SK-N-SH treated with all-trans-retinoic acid at 6 μM for 48 hours (cell line): Measurements from ENCODE around the gene NGFR.

Experiments used
- ATAC-seq: fragments of 200-7000 bp; cut with Tn5 transposase; 3 replicates; pipeline ENCODE4 v1.9.1; 2020; ENCODE audit warnings: mild to moderate bottlenecking, moderate library complexity
- ARNTL ChIP-seq: fragments of 450-650 bp; formaldehyde crosslinking; IDR thresholded peaks from 2 replicates; pipeline ENCODE4 v1.5.0; 2020; ENCODE audit warnings: low read depth, mild to moderate bottlenecking, moderate library complexity, borderline replicate concordance
- BACH2 ChIP-seq: fragments of 250-450 bp; sonication (Bioruptor Pico); IDR thresholded peaks from 2 replicates; pipeline ENCODE4 v1.9.0; 2021; ENCODE audit warnings: mild to moderate bottlenecking, borderline replicate concordance
- CSRNP3 ChIP-seq: fragments of 250-450 bp; sonication (Bioruptor Pico); IDR thresholded peaks from 2 replicates; pipeline ENCODE4 v1.5.1; 2021; ENCODE audit warnings: mild to moderate bottlenecking, moderate library complexity
- ESRRG ChIP-seq: fragments of 250-450 bp; sonication (Bioruptor Pico); IDR thresholded peaks from 2 replicates; pipeline ENCODE4 v1.6.1; 2021; ENCODE audit warnings: mild to moderate bottlenecking
- GLIS3 ChIP-seq: fragments of 250-450 bp; sonication (Bioruptor Pico); IDR thresholded peaks from 2 replicates; pipeline ENCODE4 v1.5.0; 2020; ENCODE audit warnings: mild to moderate bottlenecking, moderate library complexity
- ISL1 ChIP-seq: fragments of 250-450 bp; sonication (Bioruptor Pico); IDR thresholded peaks from 2 replicates; pipeline ENCODE4 v2.1.2; 2022; ENCODE audit warnings: mild to moderate bottlenecking, moderate library complexity
- OSR1 ChIP-seq: fragments of 250-450 bp; sonication (Bioruptor Pico); IDR thresholded peaks from 2 replicates; pipeline ENCODE4 v1.8.0; 2022; ENCODE audit warnings: moderate library complexity, mild to moderate bottlenecking, inconsistent platforms
- RARB ChIP-seq: fragments of 250-450 bp; sonication (Bioruptor Pico); IDR thresholded peaks from 2 replicates; pipeline ENCODE4 v1.8.0; 2021; ENCODE audit warnings: mild to moderate bottlenecking, moderate library complexity
- SNAI2 ChIP-seq: fragments of 250-450 bp; sonication (Bioruptor Pico); IDR thresholded peaks from 2 replicates; pipeline ENCODE4 v1.5.0; 2020; ENCODE audit warnings: mild to moderate bottlenecking, moderate library complexity
- TCF4 ChIP-seq: fragments of 250-450 bp; sonication (Bioruptor Pico); IDR thresholded peaks from 2 replicates; pipeline ENCODE4 v1.8.0; 2021; ENCODE audit warnings: mild to moderate bottlenecking, moderate library complexity, borderline replicate concordance
- TOX ChIP-seq: fragments of 250-450 bp; sonication (Bioruptor Pico); IDR thresholded peaks from 2 replicates; pipeline ENCODE4 v1.8.0; 2021; ENCODE audit warnings: mild to moderate bottlenecking, moderate library complexity, borderline replicate concordance
- ZC3H10 ChIP-seq: fragments of 250-450 bp; sonication (Bioruptor Pico); IDR thresholded peaks from 2 replicates; pipeline ENCODE4 v1.5.1; 2021; ENCODE audit warnings: mild to moderate bottlenecking, moderate library complexity
- ZFP3 ChIP-seq: fragments of 250-450 bp; sonication (Bioruptor Pico); IDR thresholded peaks from 2 replicates; pipeline ENCODE4 v1.5.0; 2020; ENCODE audit warnings: mild to moderate bottlenecking, moderate library complexity
- ZFP30 ChIP-seq: fragments of 450-650 bp; formaldehyde crosslinking; IDR thresholded peaks from 2 replicates; pipeline ENCODE4 v1.5.0; 2022; ENCODE audit warnings: mild to moderate bottlenecking, moderate library complexity
- ZNF565 ChIP-seq: fragments of 450-650 bp; formaldehyde crosslinking; conservative IDR thresholded peaks from 2 replicates; pipeline ENCODE4 v1.5.0; 2020; ENCODE audit warnings: low read depth, mild to moderate bottlenecking, moderate library complexity
- ZNF70 ChIP-seq: fragments of 450-650 bp; formaldehyde crosslinking; IDR thresholded peaks from 2 replicates; pipeline ENCODE4 v1.5.0; 2020; ENCODE audit warnings: mild to moderate bottlenecking, moderate library complexity
- ZNF8 ChIP-seq: fragments of 450-650 bp; formaldehyde crosslinking; IDR thresholded peaks from 2 replicates; pipeline ENCODE4 v1.5.0; 2020; ENCODE audit warnings: mild to moderate bottlenecking, moderate library complexity
- TF ChIP-seq, protein P1 (sequence below): fragments of 250-450 bp; sonication (Bioruptor Pico); IDR thresholded peaks from 2 replicates; pipeline ENCODE4 v1.8.0; 2020; ENCODE audit warnings: mild to moderate bottlenecking, moderate library complexity, borderline replicate concordance
- TF ChIP-seq, protein P2 (sequence below): fragments of 250-450 bp; sonication (Bioruptor Pico); IDR thresholded peaks from 2 replicates; pipeline ENCODE4 v1.5.0; 2020; ENCODE audit warnings: mild to moderate bottlenecking, moderate library complexity
- TF ChIP-seq, protein P3 (sequence below): fragments of 250-450 bp; sonication (Bioruptor Pico); IDR thresholded peaks from 2 replicates; pipeline ENCODE4 v1.5.1; 2020; ENCODE audit warnings: low read depth, mild to moderate bottlenecking, moderate library complexity

Gene NGFR

DNA sequence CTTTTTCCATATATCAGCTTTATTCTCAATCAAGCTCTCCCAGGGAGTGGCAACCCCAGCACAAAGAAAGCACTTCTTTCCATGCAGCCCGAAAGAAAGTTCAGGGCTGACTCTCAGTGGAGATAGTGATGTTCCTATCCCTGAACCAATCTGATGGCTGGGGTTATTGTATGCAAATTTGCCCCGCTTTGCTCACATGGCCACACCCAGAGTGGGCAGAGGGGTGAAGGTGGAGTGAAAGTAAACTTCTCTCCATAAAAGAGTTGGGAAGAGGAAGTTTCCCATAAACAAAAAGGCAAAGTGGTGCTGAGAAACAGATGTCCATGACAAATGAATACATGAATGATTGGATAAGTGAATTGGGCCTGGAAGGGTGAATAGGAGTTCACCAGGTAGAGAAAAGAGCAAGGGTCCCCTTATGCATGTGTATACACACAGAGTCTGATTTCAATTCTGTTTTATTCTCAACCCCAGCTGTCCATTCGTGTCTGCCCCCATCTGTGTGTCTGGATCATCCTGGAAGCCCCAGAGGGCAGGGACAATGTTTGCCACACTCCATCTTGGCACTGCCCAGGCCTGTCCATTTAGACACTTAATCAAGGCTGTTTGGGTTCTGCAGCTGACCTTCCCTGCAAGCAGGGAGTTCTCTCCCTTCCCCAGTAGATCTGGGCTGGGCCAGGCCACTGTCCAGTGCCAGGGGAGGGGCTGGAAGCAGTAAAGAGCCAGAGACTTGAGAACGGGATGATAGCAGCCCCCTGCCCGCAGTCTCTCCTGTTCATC lies 14.1 kb upstream of the NGFR start:
- TF ChIP-seq, protein P1, sequence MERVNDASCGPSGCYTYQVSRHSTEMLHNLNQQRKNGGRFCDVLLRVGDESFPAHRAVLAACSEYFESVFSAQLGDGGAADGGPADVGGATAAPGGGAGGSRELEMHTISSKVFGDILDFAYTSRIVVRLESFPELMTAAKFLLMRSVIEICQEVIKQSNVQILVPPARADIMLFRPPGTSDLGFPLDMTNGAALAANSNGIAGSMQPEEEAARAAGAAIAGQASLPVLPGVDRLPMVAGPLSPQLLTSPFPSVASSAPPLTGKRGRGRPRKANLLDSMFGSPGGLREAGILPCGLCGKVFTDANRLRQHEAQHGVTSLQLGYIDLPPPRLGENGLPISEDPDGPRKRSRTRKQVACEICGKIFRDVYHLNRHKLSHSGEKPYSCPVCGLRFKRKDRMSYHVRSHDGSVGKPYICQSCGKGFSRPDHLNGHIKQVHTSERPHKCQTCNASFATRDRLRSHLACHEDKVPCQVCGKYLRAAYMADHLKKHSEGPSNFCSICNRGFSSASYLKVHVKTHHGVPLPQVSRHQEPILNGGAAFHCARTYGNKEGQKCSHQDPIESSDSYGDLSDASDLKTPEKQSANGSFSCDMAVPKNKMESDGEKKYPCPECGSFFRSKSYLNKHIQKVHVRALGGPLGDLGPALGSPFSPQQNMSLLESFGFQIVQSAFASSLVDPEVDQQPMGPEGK: no peak
- TF ChIP-seq ZFP3 (CRISPR knock-in tag): peak; percentile 96
- ATAC-seq: no peak

DNA sequence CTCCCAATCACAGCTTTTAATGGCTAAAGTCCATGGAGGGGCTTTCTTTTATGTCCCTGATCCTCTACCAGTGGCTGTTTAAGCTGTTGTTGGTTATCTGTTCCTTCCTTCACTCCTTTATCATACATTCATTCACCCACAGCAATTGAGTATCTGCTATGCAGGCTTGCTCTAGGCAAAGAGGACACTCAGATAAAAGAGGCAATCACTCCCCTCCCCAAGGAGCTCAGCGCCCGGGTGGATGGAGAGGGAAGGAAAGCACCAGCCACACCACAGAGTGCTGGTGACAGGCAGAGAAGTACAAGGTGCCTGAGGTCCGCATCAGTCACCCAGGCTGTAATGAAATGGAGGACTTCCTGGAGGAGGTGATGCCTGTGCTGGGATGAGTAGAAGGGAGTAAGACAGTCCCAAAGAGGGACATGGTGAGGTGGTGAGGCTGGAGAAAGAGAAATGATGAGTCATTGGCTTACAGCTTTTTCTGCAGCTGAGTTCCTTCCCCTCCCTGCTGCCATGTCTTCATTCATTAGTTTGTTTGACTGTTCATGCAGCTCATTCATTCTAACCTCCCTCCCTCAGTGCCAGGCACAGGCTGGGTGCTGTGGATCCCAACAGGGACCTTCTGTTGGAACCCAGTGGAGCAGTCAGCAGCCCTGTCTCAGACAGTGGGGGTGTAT lies 12.8 kb upstream of the NGFR start:
- ATAC-seq: peak; percentile 36; the same call in 2 of the 3 replicates
- TF ChIP-seq TOX (no peak), CSRNP3 (CRISPR knock-in tag) (no peak), BACH2 (CRISPR knock-in tag) (no peak), ZNF565 (CRISPR knock-in tag) (no peak), OSR1 (CRISPR knock-in tag) (no peak), ARNTL (CRISPR knock-in tag) (no peak), ZFP30 (CRISPR knock-in tag) (no peak), SNAI2 (CRISPR knock-in tag) (no peak), ZNF8 (no peak)
- TF ChIP-seq, protein P2, sequence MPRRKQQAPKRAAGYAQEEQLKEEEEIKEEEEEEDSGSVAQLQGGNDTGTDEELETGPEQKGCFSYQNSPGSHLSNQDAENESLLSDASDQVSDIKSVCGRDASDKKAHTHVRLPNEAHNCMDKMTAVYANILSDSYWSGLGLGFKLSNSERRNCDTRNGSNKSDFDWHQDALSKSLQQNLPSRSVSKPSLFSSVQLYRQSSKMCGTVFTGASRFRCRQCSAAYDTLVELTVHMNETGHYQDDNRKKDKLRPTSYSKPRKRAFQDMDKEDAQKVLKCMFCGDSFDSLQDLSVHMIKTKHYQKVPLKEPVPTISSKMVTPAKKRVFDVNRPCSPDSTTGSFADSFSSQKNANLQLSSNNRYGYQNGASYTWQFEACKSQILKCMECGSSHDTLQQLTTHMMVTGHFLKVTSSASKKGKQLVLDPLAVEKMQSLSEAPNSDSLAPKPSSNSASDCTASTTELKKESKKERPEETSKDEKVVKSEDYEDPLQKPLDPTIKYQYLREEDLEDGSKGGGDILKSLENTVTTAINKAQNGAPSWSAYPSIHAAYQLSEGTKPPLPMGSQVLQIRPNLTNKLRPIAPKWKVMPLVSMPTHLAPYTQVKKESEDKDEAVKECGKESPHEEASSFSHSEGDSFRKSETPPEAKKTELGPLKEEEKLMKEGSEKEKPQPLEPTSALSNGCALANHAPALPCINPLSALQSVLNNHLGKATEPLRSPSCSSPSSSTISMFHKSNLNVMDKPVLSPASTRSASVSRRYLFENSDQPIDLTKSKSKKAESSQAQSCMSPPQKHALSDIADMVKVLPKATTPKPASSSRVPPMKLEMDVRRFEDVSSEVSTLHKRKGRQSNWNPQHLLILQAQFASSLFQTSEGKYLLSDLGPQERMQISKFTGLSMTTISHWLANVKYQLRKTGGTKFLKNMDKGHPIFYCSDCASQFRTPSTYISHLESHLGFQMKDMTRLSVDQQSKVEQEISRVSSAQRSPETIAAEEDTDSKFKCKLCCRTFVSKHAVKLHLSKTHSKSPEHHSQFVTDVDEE (CRISPR knock-in tag): no peak
- TF ChIP-seq, all 23 proteins: peak for 0

- TF ChIP-seq GLIS3 (CRISPR knock-in tag): no peak
- TF ChIP-seq BACH2 (CRISPR knock-in tag): no peak
- no peak for TF ChIP-seq ZC3H10
- TF ChIP-seq CSRNP3 (CRISPR knock-in tag): no peak
- TF ChIP-seq SNAI2 (CRISPR knock-in tag): no peak
- no peak for TF ChIP-seq OSR1 (CRISPR knock-in tag)
- no peak for TF ChIP-seq ZFP30 (CRISPR knock-in tag)
- TF ChIP-seq, protein P1: no peak
- no peak for TF ChIP-seq TOX
- no peak for TF ChIP-seq ZNF70
- TF ChIP-seq, protein P3, sequence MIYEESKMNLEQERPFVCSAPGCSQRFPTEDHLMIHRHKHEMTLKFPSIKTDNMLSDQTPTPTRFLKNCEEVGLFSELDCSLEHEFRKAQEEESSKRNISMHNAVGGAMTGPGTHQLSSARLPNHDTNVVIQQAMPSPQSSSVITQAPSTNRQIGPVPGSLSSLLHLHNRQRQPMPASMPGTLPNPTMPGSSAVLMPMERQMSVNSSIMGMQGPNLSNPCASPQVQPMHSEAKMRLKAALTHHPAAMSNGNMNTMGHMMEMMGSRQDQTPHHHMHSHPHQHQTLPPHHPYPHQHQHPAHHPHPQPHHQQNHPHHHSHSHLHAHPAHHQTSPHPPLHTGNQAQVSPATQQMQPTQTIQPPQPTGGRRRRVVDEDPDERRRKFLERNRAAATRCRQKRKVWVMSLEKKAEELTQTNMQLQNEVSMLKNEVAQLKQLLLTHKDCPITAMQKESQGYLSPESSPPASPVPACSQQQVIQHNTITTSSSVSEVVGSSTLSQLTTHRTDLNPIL (CRISPR knock-in tag): no peak
- TF ChIP-seq ARNTL (CRISPR knock-in tag): no peak
- TF ChIP-seq ISL1: no peak
- TF ChIP-seq TCF4 (CRISPR knock-in tag): no peak
- TF ChIP-seq ESRRG (CRISPR knock-in tag): no peak
- TF ChIP-seq ZNF565 (CRISPR knock-in tag): no peak
- no peak for TF ChIP-seq RARB (CRISPR knock-in tag)
- TF ChIP-seq, all 23 proteins: peak for 0
- ATAC-seq: no peak
These were observed 11.2 kb upstream of the NGFR start for GRCh38 chr17:49483599-49484509.
